ENCODE results near the gene CYP27B1.

CYP27B1 gene

DNA sequence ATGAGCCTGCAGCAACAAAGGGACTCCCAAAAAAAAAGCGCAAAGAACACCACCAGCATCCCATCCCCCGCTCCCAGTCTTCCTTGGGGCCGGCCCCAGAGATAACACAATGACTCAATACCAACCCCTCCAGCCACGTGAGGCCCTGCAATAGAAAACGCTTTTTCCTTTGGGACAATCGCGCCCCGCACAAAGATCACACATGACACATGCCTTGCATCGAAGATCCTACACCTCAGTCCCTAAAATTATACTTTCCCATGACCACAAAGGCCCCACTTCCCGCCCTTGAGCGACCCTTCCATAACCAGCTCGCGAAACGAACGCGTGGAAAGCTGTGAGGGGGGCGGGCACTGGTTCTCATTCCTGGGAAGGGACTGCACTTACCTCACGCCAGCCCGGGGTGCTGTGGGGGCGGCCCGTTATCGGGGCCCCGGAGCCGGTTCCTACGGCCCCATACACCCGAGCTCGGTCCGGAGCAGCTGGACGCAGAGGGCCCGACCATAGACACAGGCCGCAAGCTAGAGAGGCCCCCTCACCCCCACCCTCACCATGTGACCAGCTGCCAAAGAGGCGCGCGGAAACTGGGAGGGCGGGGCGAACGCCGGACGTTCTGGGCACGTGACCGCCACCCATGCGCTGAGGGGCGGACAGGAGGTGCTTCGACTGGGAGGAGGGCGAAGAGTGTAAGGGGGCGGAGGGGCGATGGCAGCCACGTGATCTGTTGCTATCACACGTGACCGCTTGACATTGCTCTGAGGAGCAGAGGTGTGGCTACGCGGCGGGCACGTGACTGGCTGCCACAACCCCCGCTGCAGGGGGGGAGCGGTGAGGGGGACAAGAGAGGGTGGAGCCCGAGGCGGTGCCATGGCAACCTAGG lies 14.8 kb downstream of the CYP27B1 start, which contains the start of gene CDK4:
CDK4 (minus strand) TSS at position 523 of the 880 bp plus-strand sequence. CDS start 593 bp downstream, outside the sequence.
- DNase-seq (ENCODE audit: low read depth, low spot score) = peak; percentile 100

GRCh38 chr12:57751432-57751787 lies 15.5 kb downstream of the CYP27B1 start:
- DNase-seq (ENCODE audit: low read depth, low spot score) = no peak

DNA sequence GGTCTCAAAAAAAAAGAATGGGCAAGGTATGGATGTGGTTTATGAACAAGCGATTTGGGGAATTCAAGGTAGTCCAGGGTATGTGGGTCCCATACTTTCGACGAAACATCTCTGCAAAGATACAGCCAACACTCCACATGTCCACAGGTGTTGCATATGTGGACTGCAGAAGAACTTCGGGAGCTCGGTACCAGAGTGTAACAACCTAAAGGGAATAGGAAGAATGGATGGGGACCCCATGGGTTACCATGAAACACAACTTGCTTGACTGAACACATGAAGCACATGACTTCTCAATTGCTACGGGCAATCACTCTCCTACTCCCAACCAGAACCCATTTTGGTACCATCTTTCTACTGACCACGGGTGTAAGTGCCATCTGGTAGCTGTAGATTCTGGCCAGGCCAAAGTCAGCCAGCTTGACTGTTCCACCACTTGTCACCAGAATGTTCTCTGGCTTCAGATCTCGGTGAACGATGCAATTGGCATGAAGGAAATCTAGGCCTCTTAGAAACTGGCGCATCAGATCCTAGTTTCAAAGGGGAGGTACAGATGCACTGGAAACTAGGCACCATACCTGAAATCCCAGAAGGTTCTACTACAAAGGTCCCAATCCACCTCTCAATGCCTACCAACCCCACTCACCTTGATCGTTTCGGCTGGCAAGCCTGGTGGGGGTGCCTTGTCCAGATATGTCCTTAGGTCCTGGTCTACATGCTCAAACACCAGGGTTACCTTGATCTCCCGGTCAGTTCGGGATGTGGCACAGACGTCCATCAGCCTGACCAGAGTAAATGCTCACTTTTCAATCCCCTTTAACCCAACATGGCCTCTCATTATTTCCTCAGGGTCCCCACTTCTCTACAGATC lies 16.1 kb downstream of the CYP27B1 start:
- peak; percentile 11 for DNase-seq (ENCODE audit: low read depth, low spot score)

DNA sequence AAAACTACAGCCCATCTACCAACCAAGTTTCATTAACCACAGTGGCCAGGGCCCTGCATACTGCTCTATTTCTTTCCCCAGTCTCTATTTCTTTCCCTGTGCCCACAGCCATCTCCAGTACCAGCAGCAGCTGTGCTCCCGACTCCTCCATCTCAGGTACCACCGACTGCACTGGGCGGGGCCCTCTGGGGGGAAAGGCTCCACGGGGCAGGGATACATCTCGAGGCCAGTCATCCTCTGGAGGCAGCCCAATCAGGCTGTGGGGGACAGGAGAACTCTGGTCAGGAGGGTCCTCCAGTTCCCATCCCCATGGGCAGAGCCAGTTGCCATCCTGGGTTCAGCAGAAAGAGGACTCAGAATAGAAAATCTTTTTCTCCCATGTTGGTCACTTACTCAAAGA lies 17.8 kb downstream of the CYP27B1 start:
- DNase-seq (ENCODE audit: low read depth, low spot score) = no peak

- DNase-seq (ENCODE audit: low read depth, low spot score) = no peak
Observed at GRCh38 chr12:57746025-57746424, 20.9 kb downstream of the CYP27B1 start.

- no peak for DNase-seq (ENCODE audit: low read depth, low spot score)
Observed at GRCh38 chr12:57745485-57745881, 21.4 kb downstream of the CYP27B1 start.

DNA sequence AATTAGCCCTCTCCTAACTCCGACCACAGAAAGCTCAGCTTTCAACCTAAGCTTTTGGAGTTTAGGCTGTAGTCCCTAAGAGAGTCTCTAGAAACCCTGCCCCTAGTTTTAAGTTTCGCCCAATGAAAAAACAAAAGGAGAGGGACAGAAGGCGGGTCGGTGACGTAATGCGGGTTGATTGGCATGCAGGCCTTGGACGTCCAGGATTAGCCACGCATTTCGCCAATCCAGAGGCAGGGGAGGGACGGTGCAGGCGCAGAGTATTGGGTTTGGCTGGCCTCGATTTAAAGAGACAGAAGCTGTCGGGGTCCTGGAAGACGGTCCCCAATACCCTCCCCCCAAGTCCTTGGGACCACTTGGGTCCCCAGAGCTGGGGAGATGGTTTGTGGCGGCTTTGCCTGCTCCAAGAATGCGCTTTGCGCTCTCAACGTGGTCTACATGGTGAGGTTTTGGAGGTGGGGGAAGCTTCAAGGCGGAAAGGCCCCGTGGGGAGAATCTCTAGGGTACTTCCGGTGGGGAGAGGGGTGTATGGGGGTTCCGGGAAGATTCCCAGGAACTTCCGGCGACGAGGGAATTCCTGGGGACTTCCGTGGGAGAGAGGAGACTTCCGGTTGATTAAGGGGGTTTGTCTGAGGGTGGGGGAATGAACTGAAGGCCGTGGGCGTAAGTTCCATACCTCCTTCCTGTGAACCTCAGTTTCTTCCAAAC lies 21.9 kb downstream of the CYP27B1 start, which contains the start of gene TSPAN31:
TSPAN31 (plus strand) TSS at position 263 of the 708 bp plus-strand sequence; CDS start at position 379, 116 bp downstream.
- peak; percentile 98 for DNase-seq (ENCODE audit: low read depth, low spot score)

DNA sequence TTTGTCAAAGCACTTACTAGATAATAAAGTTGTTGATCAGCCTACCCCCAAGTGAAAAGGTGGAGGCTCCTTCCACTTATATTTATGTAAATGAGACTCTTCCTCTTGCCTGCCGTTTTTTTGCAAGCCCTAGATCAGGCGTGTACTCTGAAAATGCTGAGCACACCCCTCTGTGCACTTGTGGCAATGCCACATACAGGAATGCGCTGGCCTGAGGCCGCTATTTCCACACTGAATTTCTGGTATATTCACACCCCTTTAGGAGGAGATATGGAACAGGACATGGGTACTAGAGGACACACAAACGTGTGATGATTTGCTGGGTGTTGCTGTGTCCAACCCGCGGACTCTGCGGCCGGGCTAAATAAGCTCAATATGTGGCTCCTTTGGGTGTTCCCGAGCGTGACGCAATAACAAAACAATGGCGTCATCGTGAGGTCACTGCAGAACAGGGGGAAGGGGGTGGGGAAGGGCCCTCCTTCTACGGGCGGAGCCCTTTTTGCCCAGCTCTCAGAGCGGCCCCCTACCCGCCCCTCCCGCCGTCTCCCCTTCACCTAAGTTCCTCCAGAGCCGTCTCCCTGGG lies 22.6 kb downstream of the CYP27B1 start:
- no peak for DNase-seq (ENCODE audit: low read depth, low spot score)

GRCh38 chr12:57743769-57744168 lies 23.1 kb downstream of the CYP27B1 start:
- DNase-seq (ENCODE audit: low read depth, low spot score) = no peak

GRCh38 chr12:57741844-57742738 lies 24.8 kb downstream of the CYP27B1 start:
- DNase-seq (ENCODE audit: low read depth, low spot score) = no peak

DNA sequence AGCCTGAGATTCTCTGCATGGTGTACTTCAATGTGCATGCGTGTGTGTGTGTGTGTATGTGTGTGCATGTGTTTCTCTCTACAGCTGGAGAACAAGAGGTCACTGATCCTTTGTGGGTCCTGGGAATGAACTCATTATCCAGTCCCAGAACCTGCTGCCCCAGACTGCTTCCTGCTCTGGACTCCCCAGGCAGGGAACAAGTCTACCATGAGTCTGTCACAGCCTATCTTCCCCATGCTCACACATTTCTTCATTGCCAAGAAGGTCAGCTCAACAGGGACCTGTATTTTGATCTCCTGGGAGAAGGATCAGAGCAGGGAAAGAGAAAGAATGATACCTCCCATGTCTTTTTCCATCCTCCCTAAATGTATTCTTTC lies 25.5 kb downstream of the CYP27B1 start:
- DNase-seq (ENCODE audit: low read depth, low spot score) = no peak

GRCh38 chr12:57740656-57741412 lies 26.0 kb downstream of the CYP27B1 start:
- no peak for DNase-seq (ENCODE audit: low read depth, low spot score)

GRCh38 chr12:57739914-57740538 lies 26.9 kb downstream of the CYP27B1 start:
- no peak for DNase-seq (ENCODE audit: low read depth, low spot score)

GRCh38 chr12:57739387-57739786 lies 27.5 kb downstream of the CYP27B1 start:
- DNase-seq (ENCODE audit: low read depth, low spot score) = no peak

DNA sequence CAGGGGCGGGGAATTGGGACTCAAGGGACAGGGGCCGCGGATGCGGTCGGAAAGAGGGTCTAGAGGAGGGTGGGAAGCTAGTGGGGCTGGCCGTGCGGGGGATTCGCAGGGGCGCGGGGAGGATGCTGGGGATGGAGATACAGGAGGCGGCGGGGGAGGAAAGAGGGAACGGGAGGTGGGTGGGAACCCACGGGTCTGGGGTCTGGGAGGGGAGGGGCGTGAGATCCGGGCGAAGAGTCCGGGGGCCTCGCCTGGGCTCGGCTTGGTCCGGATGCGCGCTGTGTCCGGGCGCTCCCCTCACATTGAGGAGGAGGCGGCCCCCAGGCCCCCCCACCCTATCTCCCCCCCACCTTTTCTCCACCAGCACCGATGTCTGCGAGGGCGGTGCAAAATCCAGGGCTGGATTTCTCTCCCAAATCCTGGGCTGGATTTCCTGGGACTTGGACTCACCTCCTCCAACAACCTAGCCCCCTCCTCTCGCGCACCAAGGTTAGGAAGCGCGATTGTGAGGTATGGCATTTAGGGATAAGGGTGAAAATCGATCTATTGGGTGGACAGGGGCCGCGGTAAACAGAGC lies 28.1 kb downstream of the CYP27B1 start, which contains the start of gene AGAP2:
AGAP2 (minus strand) TSS at position 82 of the 577 bp plus-strand sequence. CDS start 496 bp downstream, outside the sequence.
- peak; percentile 64 for DNase-seq (ENCODE audit: low read depth, low spot score)

GRCh38 chr12:57737467-57738460 lies 29.1 kb downstream of the CYP27B1 start:
- DNase-seq (ENCODE audit: low read depth, low spot score) = peak; percentile 61

GRCh38 chr12:57736741-57737466 lies 30.0 kb downstream of the CYP27B1 start:
- peak; percentile 8 for DNase-seq (ENCODE audit: low read depth, low spot score)

All from astrocyte of the hippocampus (primary cell).